ENCODE results near the gene HOMER2.
"Not testable (repeated sequence)": the region's sequence is repeated elsewhere in the genome, so short reads cannot be mapped to it uniquely, and the experiment has no call there.

HOMER2 gene

DNA sequence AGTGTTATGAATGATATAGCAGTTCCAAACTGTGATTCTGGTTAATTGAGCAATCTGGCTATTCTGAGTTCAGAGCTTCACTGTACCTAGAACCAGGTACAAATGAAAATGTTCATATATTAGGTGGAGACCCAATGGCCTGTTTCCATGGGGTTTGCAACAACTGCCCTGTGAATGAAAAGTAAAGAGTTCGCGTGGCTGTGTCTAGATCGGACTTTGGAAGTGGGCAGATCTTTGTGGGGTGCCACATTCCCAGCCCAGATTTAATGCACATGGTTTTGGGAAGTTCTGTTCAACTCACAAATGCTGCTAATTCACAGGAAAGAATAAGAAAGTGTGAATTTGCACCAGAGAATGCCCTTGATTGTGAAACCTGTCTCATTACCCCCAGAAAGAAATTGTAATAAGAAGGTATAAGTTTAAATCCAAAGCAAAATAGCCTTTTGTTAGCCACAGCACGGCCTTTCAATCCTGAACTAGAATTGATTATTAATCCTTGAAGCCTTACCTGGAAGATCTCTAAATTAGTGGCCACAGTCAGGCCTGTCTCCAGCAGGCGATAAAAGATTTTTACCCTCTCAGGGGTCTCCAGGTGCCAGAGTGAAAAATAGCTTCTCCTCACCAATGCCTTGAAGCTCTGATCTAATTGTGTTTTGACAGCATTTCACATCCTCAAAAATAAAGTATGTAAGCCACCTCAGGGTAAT, 120.5 kb downstream of the HOMER2 start:
- DNase-seq (ENCODE audit: low read depth) = no peak

DNA sequence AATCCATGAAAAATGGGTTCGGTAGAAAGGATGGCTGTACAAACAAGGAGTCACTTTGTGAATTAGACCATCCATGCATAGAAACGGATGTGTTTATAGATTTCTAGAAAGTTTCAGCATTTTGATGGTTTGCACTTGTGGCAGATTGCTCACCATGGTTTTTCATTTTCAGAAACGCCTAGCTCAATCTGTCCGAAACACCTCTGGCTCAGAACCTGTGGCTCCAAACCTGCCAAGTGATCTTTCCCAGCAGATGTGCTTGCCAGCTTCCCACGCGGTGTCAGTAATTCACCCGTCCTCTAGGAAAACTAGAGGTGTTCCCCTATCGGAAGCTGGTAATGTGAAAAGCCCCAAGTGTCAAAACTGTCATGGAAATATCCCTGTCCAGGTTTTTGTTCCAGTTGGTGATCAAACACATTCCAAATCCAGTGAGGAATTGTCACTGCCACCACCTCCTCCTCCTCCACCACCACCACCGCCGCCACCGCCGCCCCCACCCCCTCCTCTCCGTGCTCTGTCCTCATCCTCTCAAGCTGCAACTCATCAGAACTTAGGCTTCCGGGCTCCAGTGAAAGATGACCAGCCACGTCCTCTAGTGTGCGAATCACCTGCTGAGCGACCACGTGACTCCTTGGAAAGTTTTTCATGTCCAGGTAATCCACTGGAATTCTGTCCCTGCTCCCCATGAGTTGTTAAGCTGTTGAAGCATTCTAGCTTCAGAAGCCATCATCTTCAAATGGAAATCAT, 121.9 kb downstream of the HOMER2 start:
- DNase-seq (ENCODE audit: low read depth) = no peak

DNA sequence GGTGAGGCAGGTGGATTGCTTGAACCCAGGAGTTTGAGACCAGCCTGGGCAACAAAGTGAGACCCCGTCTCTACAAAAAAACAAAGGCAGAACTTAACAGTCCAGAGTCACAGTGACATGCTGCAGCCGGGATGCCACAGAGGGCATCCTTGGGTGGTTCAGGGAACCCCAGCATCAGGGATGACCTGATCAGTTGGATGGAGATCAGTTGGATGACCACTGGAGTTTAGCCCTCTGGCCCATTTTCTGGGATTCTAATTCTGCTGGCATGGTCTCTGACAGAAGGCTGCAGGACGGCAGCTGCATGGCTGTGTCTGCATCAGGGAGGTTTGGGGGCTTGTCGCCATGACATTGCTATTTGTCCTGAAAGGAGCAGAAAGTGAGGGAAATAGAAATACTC, 123.3 kb downstream of the HOMER2 start:
- DNase-seq (ENCODE audit: low read depth) = no peak

DNA sequence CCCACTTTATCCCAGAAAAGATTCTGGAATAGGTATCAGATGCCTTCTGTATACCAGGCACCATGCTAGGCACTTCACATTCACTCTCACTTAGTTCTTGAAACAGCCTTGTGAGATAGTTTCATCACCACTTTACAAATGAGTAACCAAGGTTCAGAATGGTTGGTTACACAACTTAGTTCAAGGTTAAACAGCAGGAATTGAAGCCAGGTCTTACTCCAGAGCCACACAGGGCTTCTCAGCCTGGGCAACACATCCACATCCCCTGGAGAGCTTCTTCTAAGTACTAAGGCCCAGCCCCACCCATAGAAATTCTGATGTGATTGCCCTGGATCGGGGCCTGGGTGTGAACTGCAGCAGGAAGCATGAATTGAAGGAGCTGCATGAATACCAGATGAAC, 124.4 kb downstream of the HOMER2 start:
- DNase-seq (ENCODE audit: low read depth) = no peak

DNA sequence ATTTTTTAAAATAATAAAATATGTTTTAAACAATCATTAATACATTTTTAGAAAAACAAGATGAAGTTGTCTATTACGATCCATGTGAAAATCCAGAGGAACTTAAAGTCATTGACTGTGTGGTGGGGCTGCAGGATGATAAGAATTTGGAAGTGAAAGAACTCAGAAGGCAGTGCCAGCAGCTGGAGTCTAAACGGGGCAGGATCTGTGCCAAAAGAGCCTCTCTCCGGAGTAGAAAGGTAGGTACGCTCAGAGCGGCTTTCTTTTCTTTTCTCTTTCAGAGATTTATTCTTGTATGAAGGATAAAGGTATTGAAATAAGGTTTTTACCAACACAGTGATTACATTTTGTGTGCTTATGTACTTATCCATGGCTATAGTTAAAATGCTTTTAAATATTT, 129.5 kb downstream of the HOMER2 start:
- DNase-seq (ENCODE audit: low read depth) = no peak

DNA sequence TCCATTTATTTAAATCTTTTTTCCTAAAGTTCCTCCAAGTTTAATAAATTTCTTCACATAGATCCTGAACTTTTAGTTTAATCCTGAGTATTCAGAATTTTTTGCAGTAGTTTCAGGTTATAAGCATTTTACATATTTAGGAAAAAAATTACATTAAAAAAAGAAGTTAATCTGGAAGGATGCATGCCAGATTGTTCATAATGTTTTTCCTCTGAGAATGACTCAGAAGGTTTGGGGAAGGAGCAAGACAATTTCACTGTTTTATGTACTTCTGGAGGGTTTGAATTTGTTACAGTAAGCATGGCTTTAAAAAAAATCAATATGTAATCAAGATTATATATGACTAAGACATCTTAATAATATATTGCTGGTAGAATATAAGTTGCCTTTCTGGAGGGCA, 130.7 kb downstream of the HOMER2 start:
- DNase-seq (ENCODE audit: low read depth) = not testable (repeated sequence)

DNA sequence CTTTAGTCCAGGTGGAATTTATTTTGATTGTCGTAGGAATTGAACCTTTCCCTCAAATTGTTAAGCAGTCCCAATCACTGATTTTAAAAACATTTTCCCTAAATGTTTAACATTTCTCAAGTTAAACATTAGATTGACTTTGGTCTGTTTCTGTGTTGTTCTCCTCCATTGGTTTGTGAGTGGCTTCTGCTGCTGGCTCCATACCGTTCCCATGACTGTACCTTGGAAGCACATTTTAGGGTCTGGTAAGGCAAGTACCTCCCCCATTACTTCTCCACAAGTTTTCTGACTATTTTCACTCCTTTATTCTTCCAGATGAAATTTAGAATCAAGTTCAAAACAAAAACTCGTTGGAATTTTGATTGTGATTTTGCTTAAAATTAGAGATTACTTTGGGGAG, 131.1 kb downstream of the HOMER2 start:
- not testable (repeated sequence) for DNase-seq (ENCODE audit: low read depth)

DNA sequence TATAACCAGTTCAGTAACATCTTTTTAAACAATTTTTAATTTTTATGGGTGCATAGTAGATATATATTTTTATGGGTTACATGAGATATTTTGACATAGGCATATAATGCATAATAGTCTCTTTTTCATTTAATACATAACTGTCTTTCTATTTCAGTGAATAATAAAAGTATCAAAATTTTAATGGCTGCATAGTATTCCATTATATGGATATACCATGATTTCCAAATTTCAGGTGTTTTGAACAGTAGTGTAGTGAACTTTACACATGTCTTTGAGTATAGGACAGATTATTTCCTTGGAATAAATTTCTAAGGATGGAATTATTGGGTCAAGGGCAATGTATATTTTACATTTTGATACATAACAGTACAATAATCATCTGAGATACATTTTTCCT, 132.4 kb downstream of the HOMER2 start:
- no peak for DNase-seq (ENCODE audit: low read depth)

DNA sequence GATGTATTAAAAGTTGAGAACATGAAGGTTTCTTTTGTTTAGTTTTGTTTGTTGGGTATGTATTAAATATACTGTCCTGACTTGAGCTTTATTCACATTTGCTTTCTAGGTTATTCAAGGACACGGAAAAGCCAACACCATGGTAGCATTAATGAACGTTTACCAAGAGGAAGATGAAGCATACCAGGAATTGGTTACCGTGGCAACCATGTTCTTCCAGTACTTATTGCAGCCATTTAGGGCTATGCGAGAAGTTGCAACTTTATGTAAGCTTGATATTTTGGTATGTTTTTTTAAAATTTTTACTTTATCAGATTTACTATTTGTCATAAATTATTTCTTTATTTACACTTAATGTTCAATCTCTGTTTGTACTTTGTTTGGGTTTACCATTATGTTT, 139.5 kb downstream of the HOMER2 start:
- DNase-seq (ENCODE audit: low read depth) = no peak

DNA sequence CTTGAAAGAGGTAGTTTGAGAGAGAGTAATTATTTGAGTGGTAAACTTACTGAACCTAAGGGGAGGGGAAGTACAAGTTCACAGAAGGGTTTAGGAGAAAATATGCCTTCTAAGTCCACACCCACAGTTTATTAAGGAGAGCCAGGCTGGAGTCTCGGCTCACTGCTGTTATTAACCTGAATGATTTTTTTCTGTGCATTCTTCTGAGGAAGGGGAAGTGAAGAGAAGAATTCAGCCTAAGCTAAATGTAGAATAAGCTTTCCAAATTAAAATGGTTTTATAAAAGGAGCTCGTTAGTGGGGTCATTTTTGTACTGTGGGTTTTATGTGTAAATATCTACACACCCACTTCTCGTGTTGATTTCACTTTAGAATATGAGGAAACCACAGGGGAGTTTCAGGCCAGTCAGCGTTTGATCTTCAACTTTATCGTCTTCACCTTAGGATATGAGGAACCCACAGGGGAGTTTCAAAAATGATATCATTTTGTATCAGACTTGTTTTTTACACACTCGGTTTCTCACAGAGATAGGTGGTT, 141.6 kb downstream of the HOMER2 start:
- peak; percentile 32 for DNase-seq (ENCODE audit: low read depth)

DNA sequence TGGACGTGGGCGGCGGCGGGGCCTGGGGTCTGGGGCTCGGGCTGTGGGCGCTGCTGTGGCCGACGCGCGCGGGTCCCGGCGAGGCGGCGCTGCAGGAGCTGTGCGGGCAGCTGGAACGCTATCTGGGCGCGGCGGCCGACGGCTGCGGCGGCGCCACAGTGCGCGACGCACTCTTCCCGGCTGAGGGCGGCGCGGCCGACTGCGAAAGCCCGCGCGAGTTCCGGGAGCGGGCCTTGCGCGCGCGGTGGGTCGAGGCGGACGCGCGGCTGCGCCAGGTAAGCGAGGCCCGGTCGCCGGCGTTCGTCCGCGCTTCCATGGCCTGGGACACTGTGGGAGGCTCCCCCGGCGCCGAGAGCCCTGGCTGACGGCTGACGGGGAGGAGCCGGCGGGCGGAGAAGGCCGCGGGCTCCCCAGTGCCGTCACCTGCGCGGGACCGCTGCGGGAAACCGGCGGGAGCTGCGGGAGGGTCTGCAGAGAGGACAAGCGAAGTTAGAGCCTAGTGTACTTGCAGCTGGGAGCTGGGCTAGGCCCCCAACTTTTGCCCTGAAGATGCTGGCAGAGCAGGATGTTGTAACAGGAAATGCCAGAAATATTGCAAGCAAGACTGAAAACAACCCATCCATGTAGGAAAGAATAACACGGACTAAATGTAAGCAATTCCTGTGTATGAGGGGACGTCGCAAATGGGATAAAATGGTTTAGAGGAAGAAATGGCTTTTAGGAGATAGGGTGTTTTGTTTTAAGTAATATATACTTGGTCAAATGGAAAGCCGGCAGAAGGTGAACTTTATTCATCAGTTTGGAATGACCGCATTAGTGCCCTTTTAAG, 142.2 kb downstream of the HOMER2 start:
- DNase-seq (ENCODE audit: low read depth) = no peak

DNA sequence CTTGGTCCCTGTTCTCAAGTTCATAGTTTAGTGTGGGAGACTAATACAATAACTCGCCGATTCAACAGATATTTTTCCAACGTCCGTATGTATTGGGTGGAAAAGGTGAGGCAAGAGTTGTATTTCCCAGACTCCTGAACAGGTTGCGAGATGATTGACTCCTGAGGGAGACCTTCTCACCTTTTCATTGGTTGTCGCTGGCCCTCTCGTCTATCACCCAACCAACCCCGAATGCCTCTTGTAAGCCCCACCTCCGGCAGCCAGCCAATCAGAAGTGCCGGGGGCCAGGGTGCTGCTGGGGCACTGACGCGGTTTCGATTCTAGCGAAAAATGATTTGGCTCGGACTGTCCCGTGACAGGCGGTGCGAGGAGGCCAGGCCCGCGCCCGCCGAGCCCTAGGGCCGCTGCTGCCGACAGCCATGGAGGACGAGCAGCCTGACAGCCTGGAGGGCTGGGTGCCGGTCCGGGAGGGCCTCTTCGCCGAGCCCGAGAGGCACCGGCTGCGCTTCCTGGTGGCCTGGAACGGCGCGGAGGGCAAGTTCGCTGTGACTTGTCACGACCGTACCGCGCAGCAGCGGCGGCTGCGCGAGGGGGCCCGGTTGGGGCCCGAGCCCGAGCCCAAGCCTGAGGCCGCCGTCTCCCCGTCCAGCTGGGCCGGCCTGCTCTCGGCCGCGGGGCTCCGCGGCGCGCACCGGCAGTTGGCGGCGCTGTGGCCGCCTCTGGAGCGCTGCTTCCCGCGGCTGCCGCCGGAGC, 143.0 kb downstream of the HOMER2 start, which contains the start of gene WHAMM:
Gene WHAMM (plus strand): TSS at position 321 of the 753 bp plus-strand sequence. CDS start 99 bp downstream, at position 420.
- peak; percentile 92 for DNase-seq (ENCODE audit: low read depth)

DNA sequence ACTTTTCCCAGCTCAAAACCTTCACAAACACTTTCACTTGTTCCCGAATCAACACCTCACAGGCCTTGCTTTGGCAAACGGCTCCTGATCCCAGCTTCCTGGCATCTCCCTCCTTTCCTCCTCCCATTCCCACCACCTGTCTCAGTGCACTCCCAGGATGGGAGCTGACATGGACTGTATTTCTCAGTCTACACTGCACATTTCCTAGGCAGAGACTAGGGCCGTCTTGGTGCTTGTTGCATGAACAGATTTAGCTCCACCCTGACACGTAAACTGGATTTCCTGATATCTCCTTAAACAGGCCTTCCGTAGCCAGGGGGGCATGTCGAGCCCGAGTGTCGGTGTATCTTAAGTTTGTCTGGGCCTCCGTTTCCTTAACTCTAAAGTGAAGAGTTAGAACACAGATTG, 143.9 kb downstream of the HOMER2 start:
- DNase-seq (ENCODE audit: low read depth) = no peak

DNA sequence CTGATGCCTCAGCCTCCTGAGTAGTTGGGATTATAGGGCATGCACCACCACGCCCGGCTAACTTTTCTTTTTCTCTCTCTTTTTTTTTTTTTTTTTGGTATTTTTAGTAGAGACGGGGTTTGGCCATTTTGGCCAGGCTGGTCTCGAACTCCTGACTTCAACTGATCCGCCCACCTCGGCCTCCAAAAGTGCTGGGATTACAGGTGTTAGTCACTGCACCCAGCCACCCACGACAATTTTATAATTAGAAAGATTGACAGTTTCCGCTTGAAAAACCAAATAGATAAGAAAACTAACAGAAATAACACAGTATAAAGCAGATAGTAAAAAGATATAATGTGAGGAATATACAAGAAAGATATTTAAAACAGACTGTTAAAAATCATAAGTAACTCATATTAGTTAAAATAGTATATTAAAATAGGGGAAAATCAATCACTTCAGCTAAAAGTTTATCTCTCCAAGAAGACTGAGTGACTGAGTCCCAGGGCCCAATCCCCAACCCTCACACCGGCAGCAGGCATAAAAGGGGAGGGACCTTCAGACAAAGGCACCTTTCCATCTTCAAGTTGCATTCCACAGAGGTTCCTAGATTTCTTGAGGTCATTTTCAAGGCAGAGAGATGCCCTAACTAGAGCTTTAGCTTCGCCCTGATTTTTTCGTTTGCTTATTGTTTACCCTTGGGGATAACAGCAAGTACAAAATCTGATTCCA, 144.4 kb downstream of the HOMER2 start:
- no peak for DNase-seq (ENCODE audit: low read depth)

DNA sequence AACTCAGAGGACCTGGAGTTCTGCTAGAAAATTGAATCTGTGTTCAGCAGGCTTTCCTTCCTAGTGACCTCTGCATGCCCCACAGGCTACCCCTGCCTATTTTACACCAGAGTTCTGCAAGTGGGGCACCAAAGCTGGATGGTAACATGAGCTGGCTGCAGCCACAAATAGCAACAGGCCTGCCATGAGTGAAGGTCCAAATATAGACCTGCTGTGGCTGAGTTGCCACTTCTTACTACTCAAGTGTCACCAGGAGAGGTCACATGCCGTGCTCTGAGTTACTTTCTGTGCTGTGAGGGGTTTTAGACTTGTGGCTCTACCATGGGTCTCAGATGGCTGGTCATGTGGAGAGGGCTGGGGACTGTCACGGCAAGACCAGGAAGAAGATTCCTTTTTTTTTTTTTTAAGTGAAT, 146.5 kb downstream of the HOMER2 start, which contains the start of gene FSD2:
Gene FSD2 (minus strand): TSS at position 76 of the 413 bp plus-strand sequence. CDS start 18,679 bp downstream, outside the sequence.
- no peak for DNase-seq (ENCODE audit: low read depth)

DNA sequence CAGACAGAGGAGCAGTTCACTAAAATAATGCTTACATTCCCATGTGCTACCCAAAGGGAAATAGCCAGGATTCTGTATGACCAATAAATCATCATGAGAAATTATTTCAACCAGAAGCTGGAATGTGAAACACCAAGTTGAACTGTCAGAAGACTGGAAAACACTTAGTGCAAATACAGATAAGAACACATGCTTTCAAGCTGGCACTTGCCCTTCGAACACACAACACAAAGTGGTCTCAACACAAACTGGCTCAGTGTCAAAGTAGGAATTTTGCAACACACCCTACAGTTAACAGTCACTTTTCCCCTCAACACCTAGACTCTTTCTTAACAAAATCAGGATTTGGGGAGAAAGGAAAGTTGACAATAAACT, 148.0 kb downstream of the HOMER2 start:
- no peak for DNase-seq (ENCODE audit: low read depth)

DNA sequence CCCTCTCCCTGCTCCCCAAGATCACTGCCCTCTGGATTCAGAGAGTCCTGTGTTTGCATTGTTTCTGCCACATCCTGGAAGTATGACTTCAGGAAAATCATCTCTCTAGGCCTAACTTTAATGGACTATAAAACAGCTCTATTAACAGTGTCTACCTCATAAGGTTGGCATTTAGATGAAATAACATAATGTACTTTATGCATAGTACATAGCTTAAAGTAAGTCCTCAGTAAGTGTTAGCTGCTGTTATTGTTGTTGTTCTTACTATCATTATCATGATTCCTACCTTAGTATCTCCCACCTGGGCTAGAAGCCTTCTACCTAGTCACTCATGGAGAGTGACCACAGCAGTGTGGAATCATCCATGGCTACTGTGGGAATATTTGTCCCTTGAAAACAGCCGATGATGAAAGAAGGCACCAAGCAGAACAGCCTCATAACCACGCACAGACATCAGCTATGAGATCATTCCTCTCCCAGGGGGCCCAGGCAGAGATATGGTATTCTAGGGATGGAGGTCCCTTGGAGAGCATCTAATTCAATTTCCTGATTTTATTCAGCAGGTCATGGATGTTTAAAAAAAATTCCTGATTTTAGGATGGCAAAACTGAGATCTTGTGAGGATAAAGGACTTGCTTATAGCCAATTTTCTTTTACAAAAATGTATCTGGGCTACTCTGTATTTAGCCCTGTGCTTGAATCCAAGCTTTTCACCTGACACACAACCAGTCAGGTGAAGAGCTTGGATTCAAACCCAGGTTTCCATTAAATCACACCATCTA, 148.5 kb downstream of the HOMER2 start:
- no peak for DNase-seq (ENCODE audit: low read depth)

DNA sequence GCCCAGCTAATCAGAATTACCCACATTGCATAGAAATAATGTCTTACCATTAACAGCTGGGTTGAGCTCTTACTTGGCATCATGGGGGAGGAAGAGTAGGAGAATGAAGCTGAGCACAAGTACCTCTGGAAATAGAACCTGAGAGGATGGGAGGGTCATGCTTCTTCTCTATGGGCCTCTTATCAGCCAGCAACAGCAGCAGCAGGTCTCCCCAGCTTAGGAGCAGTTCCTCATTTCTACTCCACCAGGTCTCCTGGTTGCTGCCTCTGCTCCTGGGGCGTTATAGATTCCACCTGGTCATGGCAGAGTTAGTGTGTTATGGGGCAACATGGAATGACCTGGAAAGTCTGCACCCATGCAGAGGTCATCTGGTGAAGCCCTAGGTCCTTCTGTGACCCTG, 150.0 kb downstream of the HOMER2 start:
- DNase-seq (ENCODE audit: low read depth) = no peak

DNA sequence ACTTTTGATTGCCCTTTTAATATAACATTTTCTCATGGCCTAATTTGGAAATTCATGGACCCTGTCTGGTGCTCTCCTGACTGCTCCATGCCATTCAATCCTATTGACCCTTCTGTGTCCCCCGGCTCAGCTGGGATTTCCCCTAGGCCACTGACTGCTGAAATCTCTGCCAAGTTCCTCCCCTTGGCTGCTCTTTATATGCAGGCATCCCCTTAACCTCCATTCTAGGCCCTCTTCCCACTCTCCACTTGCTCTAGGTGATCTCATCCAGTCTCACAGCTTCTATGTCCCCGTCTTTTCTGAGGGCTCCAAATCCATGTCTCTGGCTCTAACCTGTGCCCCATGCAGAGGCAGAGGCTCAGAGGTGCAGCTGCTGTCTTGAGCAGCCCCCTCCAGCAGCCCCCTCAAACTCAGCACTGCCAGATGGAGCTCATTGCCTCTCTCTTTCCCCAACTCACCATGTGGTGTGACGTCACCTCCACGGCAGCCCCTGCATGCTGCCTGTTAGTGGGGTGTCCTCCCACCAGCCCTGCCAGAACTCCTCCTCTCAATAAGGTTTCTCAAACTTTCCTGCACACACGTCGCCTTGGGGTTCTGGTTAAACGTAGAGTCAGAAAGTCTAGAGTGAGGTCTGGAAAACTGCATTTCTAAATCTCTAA, 153.2 kb downstream of the HOMER2 start:
- DNase-seq (ENCODE audit: low read depth) = no peak

Data from stimulated activated CD4-positive, alpha-beta T cell treated with anti-CD3 and anti-CD28 coated beads, Interleukin-2, amount 100 ng/mL, for 4 hours (primary cell).